Choroid plexus epithelial cell (primary cell): Measurements from ENCODE around the gene CTBP2.

Source experiments
- DNase-seq: peaks from one replicate; pipeline ENCODE4 v3.0.0-alpha.2; 2010; ENCODE audit warnings: low read depth
- H3K4me3 ChIP-seq: 2 replicates; pipeline ENCODE4 v1.5.1; 2011; ENCODE audit warnings: low read depth, mild to moderate bottlenecking, control low read depth, low read length, moderate library complexity
- CTCF ChIP-seq: conservative IDR thresholded peaks from 2 replicates; pipeline ENCODE4 v1.5.1; 2011; ENCODE audit warnings: low read depth, mild to moderate bottlenecking, control low read depth, inconsistent platforms, low read length, moderate library complexity

The CTBP2 gene

DNA sequence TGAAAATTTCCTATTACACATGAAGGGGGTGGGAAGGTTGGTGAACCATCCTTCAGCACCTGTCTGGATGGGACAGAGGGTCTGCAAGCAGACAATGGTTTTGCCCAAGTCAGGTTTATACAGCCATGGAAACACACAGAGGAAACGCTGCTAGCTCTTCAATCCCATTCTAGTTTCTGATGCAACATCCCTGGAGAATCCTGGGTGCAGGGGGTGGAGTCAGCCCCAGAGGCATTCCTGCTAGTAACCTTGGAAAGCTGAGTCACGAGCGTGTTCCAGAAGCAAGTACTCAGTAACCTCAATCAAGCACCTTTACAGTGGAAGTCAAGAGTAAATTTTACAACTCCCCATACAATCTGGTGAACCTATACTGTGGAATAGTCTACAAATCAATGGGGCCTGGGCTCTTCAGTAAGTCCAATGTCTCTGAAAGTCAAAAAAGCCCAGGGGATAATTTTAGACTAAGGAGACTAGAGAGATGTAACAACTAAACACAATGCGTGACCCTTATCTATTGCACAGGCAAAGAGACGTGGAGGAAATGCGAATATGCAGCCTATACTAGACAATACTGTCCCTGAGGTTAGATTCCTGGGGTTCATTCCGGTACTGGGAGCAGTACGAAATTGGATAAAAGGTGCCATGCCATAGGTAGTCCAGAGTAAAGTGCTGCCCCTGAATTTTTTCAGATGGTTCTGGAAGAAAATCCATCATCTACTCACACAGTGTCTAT is 123.1 kb downstream of the CTBP2 start:
- DNase-seq = peak; percentile 84
- TF ChIP-seq CTCF = no peak
- H3K4me3 ChIP-seq = no peak overlapping the region

DNA sequence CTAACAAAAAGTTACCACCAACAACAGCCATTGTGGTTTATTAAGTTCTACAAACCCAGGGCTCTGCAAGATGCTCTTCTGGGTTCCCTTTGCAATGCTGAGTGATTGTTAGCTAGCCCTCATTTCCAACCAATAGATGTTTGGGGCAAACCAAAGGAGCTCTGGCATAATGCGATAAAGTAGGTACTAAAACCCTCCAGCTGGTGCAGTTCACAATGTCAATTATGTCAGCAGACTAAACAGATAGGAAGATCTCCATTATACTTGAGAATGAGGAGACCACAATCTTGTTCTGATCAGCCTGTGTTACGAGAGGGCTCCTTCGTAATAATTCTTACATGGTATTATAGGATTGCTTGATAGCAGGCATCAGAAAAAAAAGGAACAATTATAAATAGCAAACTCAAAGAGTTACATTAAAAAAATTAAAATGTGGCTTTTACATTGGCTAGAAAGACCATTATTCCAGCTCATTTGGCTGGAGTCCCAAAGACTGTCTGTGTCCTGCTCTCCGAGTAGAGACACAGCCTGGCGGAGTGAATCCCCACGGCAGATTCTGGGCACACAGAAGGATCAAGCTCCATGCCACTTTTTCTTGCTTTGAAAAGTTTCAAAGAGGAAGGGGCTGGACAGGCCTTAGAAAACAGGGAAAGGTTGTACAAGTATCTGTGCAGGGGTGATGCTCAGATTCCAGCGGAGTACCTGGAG is 124.6 kb downstream of the CTBP2 start:
- no peak for TF ChIP-seq CTCF
- H3K4me3 ChIP-seq = peak overlapping the region; percentile 9
- DNase-seq = no peak

- H3K4me3 ChIP-seq = peak overlapping the region; percentile 9
- DNase-seq = peak; percentile 91
- no peak for TF ChIP-seq CTCF
Measured at GRCh38 chr10:125035136-125035535, 125.2 kb downstream of the CTBP2 start.

DNA sequence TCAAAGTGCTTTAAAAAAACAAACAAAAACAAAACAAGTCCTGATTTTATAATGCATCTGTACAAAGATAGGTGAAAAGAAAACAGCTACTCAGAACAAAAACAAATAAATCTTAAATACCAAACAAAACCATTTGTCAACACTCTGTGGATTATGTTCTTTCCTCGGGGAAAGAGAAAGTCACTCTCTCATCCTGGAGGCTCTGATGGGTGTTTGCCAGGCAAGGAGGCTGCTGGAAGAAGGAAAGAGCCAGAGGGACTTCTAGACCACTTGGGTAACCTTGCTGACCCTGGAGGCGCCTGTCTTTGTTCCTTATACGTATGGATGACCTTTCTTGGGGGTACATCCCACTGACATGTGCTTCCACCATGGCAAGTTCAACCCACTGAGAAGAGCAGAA is 125.7 kb downstream of the CTBP2 start:
- DNase-seq = peak; percentile 39
- no peak overlapping the region for H3K4me3 ChIP-seq
- no peak for TF ChIP-seq CTCF

GRCh38 chr10:125033146-125033924 is 127.0 kb downstream of the CTBP2 start:
- no peak for TF ChIP-seq CTCF
- DNase-seq = no peak
- no peak overlapping the region for H3K4me3 ChIP-seq

- no peak overlapping the region for H3K4me3 ChIP-seq
- no peak for TF ChIP-seq CTCF
- no peak for DNase-seq
Measured at GRCh38 chr10:125032474-125033020, 127.8 kb downstream of the CTBP2 start.
